ENCODE measurements around the gene IL1RAP. TPM values are rescaled to one million over a fixed set of nuclear protein-coding genes. Genes with fewer than 3 reads are reported as not detected.

Gene IL1RAP
- total RNA-seq, 1 donor from 2014 or later, result 4.4 TPM

GRCh38 chr3:190558316-190558715, 44.4 kb downstream of the IL1RAP start:
- H3K27me3 Mint-ChIP-seq (ENCODE audit: low read depth), result no peaks in the 10 kb centered on the region
- no peak overlapping the region for H3K27ac Mint-ChIP-seq (ENCODE audit: unreplicated experiment)
- TF ChIP-seq CTCF (conservative IDR thresholded peaks at IDR 0.05), result no peak
- peaks cover 3% of the 10 kb centered on the region for H3K36me3 Mint-ChIP-seq (ENCODE audit: low read depth)
- H3K4me3 Mint-ChIP-seq, result no peak overlapping the region
- no peak for DNase-seq (ENCODE audit: low read depth, low spot score)
- H3K9me3 Mint-ChIP-seq, result no peaks in the 10 kb centered on the region
- H3K4me1 Mint-ChIP-seq, result peaks cover 23% of the 10 kb centered on the region

- Mint-ChIP-seq H3K27ac (ENCODE audit: unreplicated experiment) (no peak overlapping the region), H3K27me3 (ENCODE audit: low read depth) (no peaks in the 10 kb centered on the region), H3K4me3 (no peak overlapping the region), H3K36me3 (ENCODE audit: low read depth) (peaks cover 3% of the 10 kb centered on the region), H3K9me3 (no peaks in the 10 kb centered on the region), H3K4me1 (peaks cover 20% of the 10 kb centered on the region)
- TF ChIP-seq CTCF (conservative IDR thresholded peaks at IDR 0.05), result no peak
- no peak for DNase-seq (ENCODE audit: low read depth, low spot score)
Observed at GRCh38 chr3:190558796-190559195, 44.9 kb downstream of the IL1RAP start.

- no peak for DNase-seq (ENCODE audit: low read depth, low spot score)
- Mint-ChIP-seq H3K9me3 (peaks cover 2% of the 10 kb centered on the region), H3K27me3 (ENCODE audit: low read depth) (no peaks in the 10 kb centered on the region), H3K4me3 (no peak overlapping the region), H3K36me3 (ENCODE audit: low read depth) (peaks cover 3% of the 10 kb centered on the region), H3K27ac (ENCODE audit: unreplicated experiment) (no peak overlapping the region), H3K4me1 (peaks cover 20% of the 10 kb centered on the region)
- TF ChIP-seq CTCF (conservative IDR thresholded peaks at IDR 0.05), result no peak
Observed at GRCh38 chr3:190560013-190560895, 46.4 kb downstream of the IL1RAP start.

- TF ChIP-seq CTCF (conservative IDR thresholded peaks at IDR 0.05), result no peak
- Mint-ChIP-seq H3K4me3 (no peak overlapping the region), H3K36me3 (ENCODE audit: low read depth) (peaks cover 3% of the 10 kb centered on the region), H3K27ac (ENCODE audit: unreplicated experiment) (no peak overlapping the region), H3K9me3 (peaks cover 3% of the 10 kb centered on the region), H3K27me3 (ENCODE audit: low read depth) (no peaks in the 10 kb centered on the region), H3K4me1 (peaks cover 31% of the 10 kb centered on the region)
- DNase-seq (ENCODE audit: low read depth, low spot score), result no peak
Observed at GRCh38 chr3:190562866-190563510, 49.1 kb downstream of the IL1RAP start.

GRCh38 chr3:190564175-190564574, 50.3 kb downstream of the IL1RAP start:
- no peak overlapping the region for H3K4me3 Mint-ChIP-seq
- peaks cover 3% of the 10 kb centered on the region for H3K9me3 Mint-ChIP-seq
- no peaks in the 10 kb centered on the region for H3K27me3 Mint-ChIP-seq (ENCODE audit: low read depth)
- peaks cover 31% of the 10 kb centered on the region for H3K4me1 Mint-ChIP-seq
- no peak for DNase-seq (ENCODE audit: low read depth, low spot score)
- peaks cover 3% of the 10 kb centered on the region for H3K36me3 Mint-ChIP-seq (ENCODE audit: low read depth)
- H3K27ac Mint-ChIP-seq (ENCODE audit: unreplicated experiment), result no peak overlapping the region
- TF ChIP-seq CTCF (conservative IDR thresholded peaks at IDR 0.05), result no peak
